Measurements from ENCODE around the gene CPA2. TPM values are rescaled to one million over a fixed set of nuclear protein-coding genes. Genes with fewer than 3 reads are reported as not detected.

The CPA2 gene
- total RNA-seq, result 1 to 10 TPM in 2 of 3 donors, under 1 TPM in 1; 0.22 to 2.6 (median 2.1) TPM
- long read RNA-seq, donor 1, result 0 reads
- long read RNA-seq, donor 2, partial matches to known transcripts, result 0 of 4 reads
- long read RNA-seq, donor 2, other reads (novel, unspliced or antisense), result 0 of 4 reads

- Histone ChIP-seq H3K4me3 (no peak within 1 kb of the TSS), H3K9me3 (no peaks in the 10 kb centered on the region), H3K4me1 (ENCODE audit: low read depth) (no peaks in the 10 kb centered on the region), H3K36me3 (ENCODE audit: low read depth) (no peaks in the 10 kb centered on the region)
- DNase-seq (no peak), ATAC-seq (peak; percentile 91)
- TF ChIP-seq, protein P1, sequence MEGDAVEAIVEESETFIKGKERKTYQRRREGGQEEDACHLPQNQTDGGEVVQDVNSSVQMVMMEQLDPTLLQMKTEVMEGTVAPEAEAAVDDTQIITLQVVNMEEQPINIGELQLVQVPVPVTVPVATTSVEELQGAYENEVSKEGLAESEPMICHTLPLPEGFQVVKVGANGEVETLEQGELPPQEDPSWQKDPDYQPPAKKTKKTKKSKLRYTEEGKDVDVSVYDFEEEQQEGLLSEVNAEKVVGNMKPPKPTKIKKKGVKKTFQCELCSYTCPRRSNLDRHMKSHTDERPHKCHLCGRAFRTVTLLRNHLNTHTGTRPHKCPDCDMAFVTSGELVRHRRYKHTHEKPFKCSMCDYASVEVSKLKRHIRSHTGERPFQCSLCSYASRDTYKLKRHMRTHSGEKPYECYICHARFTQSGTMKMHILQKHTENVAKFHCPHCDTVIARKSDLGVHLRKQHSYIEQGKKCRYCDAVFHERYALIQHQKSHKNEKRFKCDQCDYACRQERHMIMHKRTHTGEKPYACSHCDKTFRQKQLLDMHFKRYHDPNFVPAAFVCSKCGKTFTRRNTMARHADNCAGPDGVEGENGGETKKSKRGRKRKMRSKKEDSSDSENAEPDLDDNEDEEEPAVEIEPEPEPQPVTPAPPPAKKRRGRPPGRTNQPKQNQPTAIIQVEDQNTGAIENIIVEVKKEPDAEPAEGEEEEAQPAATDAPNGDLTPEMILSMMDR (IDR thresholded peaks at IDR 0.05), result no peak
- intact Hi-C loops (cut with DNase I, micrococcal nuclease), result no loop called here
Observed at GRCh38 chr7:130266258-130266960, at the start of gene CPA2. Gene CPA2, plus strand, starts transcription at chr7:130266863. Its CDS starts 19 bp downstream, at chr7:130266882.

GRCh38 chr7:130218806-130219620 is 47.6 kb upstream of the CPA2 start:
- Histone ChIP-seq H3K4me1 (ENCODE audit: low read depth) (no peaks in the 10 kb centered on the region), H3K36me3 (ENCODE audit: low read depth) (no peaks in the 10 kb centered on the region), H3K4me3 (no peak overlapping the region), H3K9me3 (no peaks in the 10 kb centered on the region)
- ATAC-seq (no peak), DNase-seq (no peak)
- intact Hi-C loops (cut with DNase I, micrococcal nuclease), result no loop called here
- TF ChIP-seq, protein P1 (IDR thresholded peaks at IDR 0.05), result no peak

DNA sequence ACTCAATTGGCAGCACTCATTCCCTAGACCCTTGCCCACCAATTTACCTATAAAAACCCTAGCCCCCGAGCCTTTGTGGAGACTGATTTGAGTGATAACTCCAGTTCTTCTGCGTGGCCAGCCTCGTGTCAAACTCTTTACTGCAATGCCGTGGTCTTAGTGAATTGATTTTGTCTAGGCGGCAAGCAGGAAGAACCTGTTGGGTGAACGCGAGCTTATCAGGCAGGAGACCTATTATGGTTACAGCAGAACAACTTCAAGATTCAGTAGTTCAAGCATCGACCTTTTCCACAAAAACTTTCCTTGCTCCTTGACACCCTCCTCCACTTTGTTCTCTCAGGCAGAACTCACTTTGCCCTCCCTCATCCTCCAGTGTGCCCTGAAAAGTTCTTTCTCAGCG is 46.8 kb upstream of the CPA2 start:
- Histone ChIP-seq H3K4me1 (ENCODE audit: low read depth) (no peaks in the 10 kb centered on the region), H3K4me3 (no peak overlapping the region), H3K9me3 (no peaks in the 10 kb centered on the region), H3K36me3 (ENCODE audit: low read depth) (no peaks in the 10 kb centered on the region)
- DNase-seq (no peak), ATAC-seq (no peak)
- TF ChIP-seq, protein P1 (IDR thresholded peaks at IDR 0.05), result no peak
- intact Hi-C loops (cut with DNase I, micrococcal nuclease), result no loop called here

- no peaks in the 10 kb centered on the region for H3K36me3 ChIP-seq (ENCODE audit: low read depth)
- no peaks in the 10 kb centered on the region for H3K9me3 ChIP-seq
- DNase-seq (no peak), ATAC-seq (no peak)
- TF ChIP-seq, protein P1 (IDR thresholded peaks at IDR 0.05), result no peak
- H3K4me3 ChIP-seq, result no peak overlapping the region
- intact Hi-C loops (cut with DNase I, micrococcal nuclease), result no loop called here
- H3K4me1 ChIP-seq (ENCODE audit: low read depth), result no peaks in the 10 kb centered on the region
Observed at GRCh38 chr7:130221746-130222145, 44.9 kb upstream of the CPA2 start.

- H3K4me3 ChIP-seq, result no peak overlapping the region
- ATAC-seq (no peak), DNase-seq (no peak)
- H3K4me1 ChIP-seq (ENCODE audit: low read depth), result no peaks in the 10 kb centered on the region
- intact Hi-C loops (cut with DNase I, micrococcal nuclease), result no loop called here
- no peaks in the 10 kb centered on the region for H3K9me3 ChIP-seq
- TF ChIP-seq, protein P1 (IDR thresholded peaks at IDR 0.05), result no peak
- no peaks in the 10 kb centered on the region for H3K36me3 ChIP-seq (ENCODE audit: low read depth)
Observed at GRCh38 chr7:130223646-130224045, 43.0 kb upstream of the CPA2 start.
